H9 (cell line): ENCODE results near the gene PNPLA8. TPM values are rescaled to one million over a fixed set of nuclear protein-coding genes. Genes with fewer than 3 reads are reported as not detected.

ENCODE experiments used
- DNase-seq: peaks from one replicate; pipeline ENCODE4 v3.0.0-alpha.2; 2017
- H2AFZ ChIP-seq: one replicate; pipeline ENCODE4 v1.6.1; 2013; ENCODE audit warnings: mild to moderate bottlenecking, low read length, control low read depth, moderate library complexity
- H2AK5ac ChIP-seq: 2 replicates; pipeline ENCODE4 v1.6.1; 2013; ENCODE audit warnings: low read length, control low read depth, mixed read lengths; ENCODE audit not compliant: insufficient read length
- H2BK120ac ChIP-seq: one replicate; pipeline ENCODE4 v1.6.1; 2013; ENCODE audit warnings: low read depth, mild to moderate bottlenecking, low read length, control low read depth, inconsistent platforms; ENCODE audit not compliant: poor library complexity, severe bottlenecking
- H2BK12ac ChIP-seq: 2 replicates; pipeline ENCODE4 v1.6.1; 2013; ENCODE audit warnings: low read length, control low read depth, mixed read lengths, low read depth; ENCODE audit not compliant: insufficient read length
- H2BK15ac ChIP-seq: 2 replicates; pipeline ENCODE4 v1.6.1; 2013; ENCODE audit warnings: low read depth, low read length, control low read depth
- H2BK20ac ChIP-seq: one replicate; pipeline ENCODE4 v1.6.1; 2013; ENCODE audit warnings: low read depth, mild to moderate bottlenecking, low read length, control low read depth, inconsistent platforms; ENCODE audit not compliant: poor library complexity, severe bottlenecking
- H2BK5ac ChIP-seq: 2 replicates; pipeline ENCODE4 v1.6.1; 2013; ENCODE audit warnings: low read length, control low read depth, mixed read lengths; ENCODE audit not compliant: insufficient read length
- H3K14ac ChIP-seq: 2 replicates; pipeline ENCODE4 v1.6.1; 2013; ENCODE audit warnings: low read length, control low read depth; ENCODE audit not compliant: insufficient read depth
- H3K18ac ChIP-seq: 2 replicates; pipeline ENCODE4 v1.6.1; 2013; ENCODE audit warnings: low read depth, mild to moderate bottlenecking, mixed read lengths, low read length, control low read depth; ENCODE audit not compliant: insufficient read length
- H3K23ac ChIP-seq: 2 replicates; pipeline ENCODE4 v1.6.1; 2013; ENCODE audit warnings: low read length, control low read depth, mixed read lengths, low read depth; ENCODE audit not compliant: insufficient read length
- H3K23me2 ChIP-seq: 2 replicates; pipeline ENCODE4 v1.6.1; 2013; ENCODE audit warnings: low read depth, mild to moderate bottlenecking, mixed read lengths, low read length, control low read depth; ENCODE audit not compliant: insufficient read length, poor library complexity, severe bottlenecking
- H3K27ac ChIP-seq: 2 replicates; pipeline ENCODE4 v1.5.1; 2013; ENCODE audit warnings: low read length, control low read depth, mixed read lengths, low read depth; ENCODE audit not compliant: insufficient read length
- H3K27me3 ChIP-seq: 2 replicates; pipeline ENCODE4 v1.6.1; 2013; ENCODE audit warnings: low read length, control low read depth, inconsistent platforms; ENCODE audit not compliant: insufficient read depth
- H3K4ac ChIP-seq: 2 replicates; pipeline ENCODE4 v1.6.1; 2013; ENCODE audit warnings: low read depth, mild to moderate bottlenecking, control low read depth, inconsistent platforms, low read length, moderate library complexity
- H3K4me1 ChIP-seq: 2 replicates; pipeline ENCODE4 v1.6.1; 2013; ENCODE audit warnings: low read length, control low read depth, inconsistent platforms; ENCODE audit not compliant: insufficient read depth
- H3K4me2 ChIP-seq: 2 replicates; pipeline ENCODE4 v1.6.1; 2013; ENCODE audit warnings: low read length, control low read depth, mixed read lengths; ENCODE audit not compliant: insufficient read length, insufficient read depth
- H3K56ac ChIP-seq: 2 replicates; pipeline ENCODE4 v1.6.1; 2013; ENCODE audit warnings: low read depth, mild to moderate bottlenecking, mixed read lengths, low read length, control low read depth; ENCODE audit not compliant: insufficient read length
- H3K79me1 ChIP-seq: 2 replicates; pipeline ENCODE4 v1.6.1; 2013; ENCODE audit warnings: low read depth, mild to moderate bottlenecking, moderate library complexity, low read length, control low read depth, inconsistent platforms; ENCODE audit not compliant: insufficient read depth, poor library complexity, severe bottlenecking
- H3K79me2 ChIP-seq: 2 replicates; pipeline ENCODE4 v1.6.1; 2013; ENCODE audit warnings: low read length, control low read depth, inconsistent platforms; ENCODE audit not compliant: insufficient read depth
- H3K9ac ChIP-seq: 2 replicates; pipeline ENCODE4 v1.6.1; 2013; ENCODE audit warnings: low read length, control low read depth, mixed read lengths; ENCODE audit not compliant: insufficient read length; ENCODE audit errors: extremely low read depth
- H3K9me3 ChIP-seq: one replicate; pipeline ENCODE4 v1.6.1; 2013; ENCODE audit warnings: low read depth, low read length, inconsistent platforms; ENCODE audit not compliant: control insufficient read depth
- H3T11ph ChIP-seq: one replicate; pipeline ENCODE4 v1.6.1; 2013; ENCODE audit warnings: mild to moderate bottlenecking, low read length, control low read depth, inconsistent platforms
- H4K20me1 ChIP-seq: one replicate; pipeline ENCODE4 v1.6.1; 2013; ENCODE audit not compliant: control insufficient read depth, insufficient read length, insufficient read depth
- H4K5ac ChIP-seq: 2 replicates; pipeline ENCODE4 v1.6.1; 2013; ENCODE audit warnings: low read depth, mild to moderate bottlenecking, mixed read lengths, low read length, control low read depth; ENCODE audit not compliant: insufficient read length
- H4K8ac ChIP-seq: replicated peaks from 2 replicates; pipeline ENCODE4 v1.6.1; 2013; ENCODE audit warnings: low read length, control low read depth, mixed read lengths, low read depth; ENCODE audit not compliant: insufficient read length
- H4K91ac ChIP-seq: 2 replicates; pipeline ENCODE4 v1.6.1; 2013; ENCODE audit warnings: low read depth, mild to moderate bottlenecking, moderate library complexity, mixed read lengths, low read length, control low read depth; ENCODE audit not compliant: insufficient read length
- H3K27ac Mint-ChIP-seq, 3 experiments: 2 replicates in 2 of 3; 3 replicates in 1 of 3; pipeline ENCODE4 v1.8.0; 2020 to 2021; ENCODE audit warnings: mixed read lengths in 3 of 3, mild to moderate bottlenecking in 1 of 3, moderate library complexity in 1 of 3
- H3K27me3 Mint-ChIP-seq: 2 replicates; pipeline ENCODE4 v1.8.0; 2021; ENCODE audit warnings: low read depth, mild to moderate bottlenecking, moderate library complexity, mixed read lengths
- H3K36me3 Mint-ChIP-seq, 3 experiments: 2 replicates in 2 of 3; 3 replicates in 1 of 3; pipeline ENCODE4 v1.8.0; 2020 to 2021; ENCODE audit warnings: low read depth in 3 of 3, mixed read lengths in 3 of 3; ENCODE audit not compliant: insufficient read depth in 1 of 3
- H3K4me1 Mint-ChIP-seq, 2 experiments: 2 replicates each; pipeline ENCODE4 v1.8.0; 2020; ENCODE audit warnings: mixed read lengths in 2 of 2
- H3K4me3 Mint-ChIP-seq, 2 experiments: 2 replicates in 1 of 2; 3 replicates in 1 of 2; pipeline ENCODE4 v1.8.0; 2020 to 2021; ENCODE audit warnings: mild to moderate bottlenecking in 2 of 2, mixed read lengths in 2 of 2, moderate library complexity in 1 of 2
- H3K9me3 Mint-ChIP-seq, 2 experiments: 2 replicates in 1 of 2; 3 replicates in 1 of 2; pipeline ENCODE4 v1.8.0; 2020; ENCODE audit warnings: mild to moderate bottlenecking in 2 of 2, mixed read lengths in 2 of 2, moderate library complexity in 1 of 2
- WGBS: extraction: QIAGEN DNeasy Blood & Tissue Kit; methylation state at CpG from one replicate; pipeline ENCODE4 v1.1.7; 2013; ENCODE audit warnings: missing lambda C conversion rate, low lambda C conversion rate, mixed read lengths; ENCODE audit not compliant: insufficient read length; ENCODE audit errors: extremely low coverage; 5-methylcytosine and 5-hydroxymethylcytosine counted together
- total RNA-seq: library from RNA; stranded (reverse); gene quantifications from 2 replicates; pipeline ENCODE4 v1.2.1, GENCODE V29; 2021
- TF ChIP-seq, protein P1 (sequence below): fragments of 200-600 bp; sonication (generic); conservative IDR thresholded peaks from 3 replicates; pipeline ENCODE4 v1.8.0; 2021; ENCODE audit warnings: antibody characterized with exemption, mild to moderate bottlenecking

The PNPLA8 gene
- total RNA-seq, 1 experiment from 2014 or later = 11.7 TPM

DNA sequence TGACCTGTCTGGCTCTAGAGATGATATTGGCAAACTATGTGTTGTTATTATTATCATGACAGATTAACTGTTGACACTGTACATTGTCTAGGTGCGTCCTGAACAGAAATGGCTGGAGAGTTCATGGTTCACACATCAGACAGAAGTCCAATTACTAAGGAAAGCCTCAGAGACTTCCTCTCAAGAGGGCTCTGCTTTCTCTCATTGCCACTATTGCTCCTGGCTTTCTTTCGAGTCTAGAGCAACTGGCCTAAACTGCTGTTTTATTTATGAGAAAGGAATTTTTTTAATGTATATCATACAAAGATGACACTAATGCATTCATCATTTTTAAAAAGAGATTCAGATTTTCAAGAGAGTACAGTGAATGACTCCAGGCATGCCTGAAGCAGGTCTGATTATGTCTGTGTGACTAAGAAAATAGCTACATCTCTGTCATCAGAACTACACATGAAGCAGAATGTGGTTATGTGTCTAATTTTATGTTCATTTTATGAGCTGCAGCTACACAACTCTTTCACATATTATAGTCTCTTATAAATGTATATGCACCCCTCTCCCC is 100.1 kb downstream of the PNPLA8 start:
- Histone ChIP-seq H4K5ac (no peak overlapping the region), H3K23ac (no peak overlapping the region), H2BK15ac (no peak overlapping the region), H3K14ac (no peak overlapping the region), H3K4ac (no peak overlapping the region), H3K18ac (no peak overlapping the region), H4K20me1 (no peaks in the 10 kb centered on the region), H3K9me3 (no peaks in the 10 kb centered on the region), H3K56ac (no peak overlapping the region), H3K27ac (no peak overlapping the region), H3K79me1 (no peaks in the 10 kb centered on the region), H3K79me2 (no peaks in the 10 kb centered on the region), H3K9ac (no peak overlapping the region), H4K8ac (no peak overlapping the region), H3K27me3 (no peaks in the 10 kb centered on the region), H3K4me1 (no peaks in the 10 kb centered on the region), H2BK5ac (no peak overlapping the region), H4K91ac (no peak overlapping the region), H2BK12ac (no peak overlapping the region), H3T11ph (no peak overlapping the region), H2AFZ (no peak overlapping the region), H3K23me2 (no peaks in the 10 kb centered on the region), H2BK120ac (no peak overlapping the region), H2AK5ac (no peak overlapping the region), H2BK20ac (no peak overlapping the region), H3K4me2 (no peak overlapping the region)
- WGBS = no CpG with 5 or more reads among the region's 2 CpGs
- Mint-ChIP-seq H3K36me3 (no peaks in the 10 kb centered on the region), H3K27me3 (no peaks in the 10 kb centered on the region), H3K4me1 (peaks cover 0 to 5% of the 10 kb centered on the region in 2 experiments; a peak in 1 of 4 replicates), H3K4me3 (no peak overlapping the region), H3K27ac (no peak overlapping the region), H3K9me3 (no peaks in the 10 kb centered on the region)
- TF ChIP-seq, protein P1, sequence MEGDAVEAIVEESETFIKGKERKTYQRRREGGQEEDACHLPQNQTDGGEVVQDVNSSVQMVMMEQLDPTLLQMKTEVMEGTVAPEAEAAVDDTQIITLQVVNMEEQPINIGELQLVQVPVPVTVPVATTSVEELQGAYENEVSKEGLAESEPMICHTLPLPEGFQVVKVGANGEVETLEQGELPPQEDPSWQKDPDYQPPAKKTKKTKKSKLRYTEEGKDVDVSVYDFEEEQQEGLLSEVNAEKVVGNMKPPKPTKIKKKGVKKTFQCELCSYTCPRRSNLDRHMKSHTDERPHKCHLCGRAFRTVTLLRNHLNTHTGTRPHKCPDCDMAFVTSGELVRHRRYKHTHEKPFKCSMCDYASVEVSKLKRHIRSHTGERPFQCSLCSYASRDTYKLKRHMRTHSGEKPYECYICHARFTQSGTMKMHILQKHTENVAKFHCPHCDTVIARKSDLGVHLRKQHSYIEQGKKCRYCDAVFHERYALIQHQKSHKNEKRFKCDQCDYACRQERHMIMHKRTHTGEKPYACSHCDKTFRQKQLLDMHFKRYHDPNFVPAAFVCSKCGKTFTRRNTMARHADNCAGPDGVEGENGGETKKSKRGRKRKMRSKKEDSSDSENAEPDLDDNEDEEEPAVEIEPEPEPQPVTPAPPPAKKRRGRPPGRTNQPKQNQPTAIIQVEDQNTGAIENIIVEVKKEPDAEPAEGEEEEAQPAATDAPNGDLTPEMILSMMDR = no peak
- DNase-seq = no peak
